HepG2 (cell line): ENCODE results near the gene RABL6. TPM values are rescaled to one million over a fixed set of nuclear protein-coding genes. Genes with fewer than 3 reads are reported as not detected.

ENCODE experiments used
- ATAC-seq: fragments of 200-7000 bp; cut with Tn5 transposase; 3 replicates; pipeline ENCODE4 v1.9.1; 2020; ENCODE audit warnings: mild to moderate bottlenecking, moderate library complexity
- BruUV-seq: library from RNA; stranded (reverse); fragments of 400-500 nt; replicated peaks from 2 replicates; lab custom pipeline; 2021; lab: Mats Ljungman, UMichigan
- CTCF ChIA-PET: fragments of 300-600 bp; formaldehyde crosslinking; extraction: SDS; loops from one replicate; lab custom pipeline; 2021; ENCODE audit warnings: low total read pairs, inconsistent platforms, low intra/inter-chr PET ratio; lab: Yijun Ruan, JAX
- POLR2A ChIA-PET: fragments of 350-600 bp; sonication (Branson Sonifier 250); formaldehyde crosslinking; loops from one replicate; lab custom pipeline; 2020; ENCODE audit warnings: antibody characterized with exemption, inconsistent platforms; lab: Yijun Ruan, JAX
- DNase-seq: peaks from one replicate; pipeline ENCODE4 v3.0.0-alpha.2; 2015; ENCODE audit warnings: low spot score
- FAIRE-seq: peaks from 3 replicates; lab custom pipeline; 2011; peaks lifted over from hg19 to GRCh38; lab: Jason Lieb, UNC
- H2AFZ ChIP-seq: one replicate; pipeline ENCODE4 v1.6.1; 2011; ENCODE audit warnings: low read length, inconsistent platforms
- H3K27ac ChIP-seq: fragments of 300-600 bp; 3 replicates; pipeline ENCODE4 v1.8.0; 2011; ENCODE audit warnings: mixed run types, mild to moderate bottlenecking, mixed read lengths, low read length, inconsistent platforms; ENCODE audit not compliant: insufficient read depth; ENCODE audit errors: extremely low read length
- H3K27me3 ChIP-seq, 2 experiments: fragments of 200-600 bp in 1 of 2; 2 replicates in 1 of 2; 3 replicates in 1 of 2; pipeline versions ENCODE4 v1.6.0 to v1.8.0; 2011; ENCODE audit warnings: low read length in 2 of 2, mild to moderate bottlenecking in 2 of 2, moderate library complexity in 2 of 2, inconsistent platforms in 1 of 2; ENCODE audit not compliant: insufficient read depth in 2 of 2, control insufficient read depth in 1 of 2
- H3K36me3 ChIP-seq, 2 experiments: fragments of 200-600 bp in 1 of 2; replicated peaks in 1 of 2; 2 replicates in 1 of 2; 3 replicates in 1 of 2; pipeline versions ENCODE4 v1.5.1 to v1.8.0; 2011; ENCODE audit warnings: low read length in 2 of 2, inconsistent platforms in 1 of 2; ENCODE audit not compliant: insufficient read depth in 2 of 2, control insufficient read depth in 1 of 2
- H3K4me1 ChIP-seq: 2 replicates; pipeline ENCODE4 v1.5.1; 2012; ENCODE audit warnings: low read length, inconsistent platforms; ENCODE audit not compliant: insufficient read depth
- H3K4me2 ChIP-seq: 2 replicates; pipeline ENCODE4 v1.6.0; 2011; ENCODE audit warnings: low read depth, low read length, inconsistent platforms
- H3K4me3 ChIP-seq, 3 experiments: fragments of 200-600 bp in 1 of 3; sonication (generic), shearing (Covaris generic) in 1 of 3; replicated peaks in 1 of 3; 2 replicates each; pipeline ENCODE4 v1.5.1; 2011 to 2016; ENCODE audit warnings: low read length in 3 of 3, inconsistent platforms in 2 of 3, low read depth in 2 of 3, mild to moderate bottlenecking in 2 of 3, control low read depth in 1 of 3, mixed read lengths in 1 of 3; ENCODE audit not compliant: insufficient read depth in 1 of 3
- H3K79me2 ChIP-seq: one replicate; pipeline ENCODE4 v1.6.1; 2011; ENCODE audit warnings: low read length, inconsistent platforms; ENCODE audit not compliant: insufficient read depth
- H3K9ac ChIP-seq: 2 replicates; pipeline ENCODE4 v1.6.0; 2011; ENCODE audit warnings: mild to moderate bottlenecking, low read depth, low read length, inconsistent platforms; ENCODE audit not compliant: insufficient read depth
- H3K9me3 ChIP-seq: 2 replicates; pipeline ENCODE4 v1.5.1; 2012; ENCODE audit warnings: mild to moderate bottlenecking, low read length
- H4K20me1 ChIP-seq: 2 replicates; pipeline ENCODE4 v1.6.0; 2011; ENCODE audit warnings: inconsistent platforms, mild to moderate bottlenecking, low read length, moderate library complexity; ENCODE audit not compliant: insufficient read depth
- CSRNP2 ChIP-seq: sonication (generic); formaldehyde crosslinking; conservative IDR thresholded peaks from 2 replicates; pipeline ENCODE4 v1.8.0; 2022; ENCODE audit warnings: low read depth, missing genetic modification reagents
- NFKB2 ChIP-seq: sonication (generic); formaldehyde crosslinking; IDR thresholded peaks from 2 replicates; pipeline ENCODE4 v1.4.0; 2020; ENCODE audit warnings: missing genetic modification reagents, borderline replicate concordance
- NRL ChIP-seq: sonication (generic); formaldehyde crosslinking; IDR thresholded peaks from 2 replicates; pipeline ENCODE4 v1.5.0; 2020; ENCODE audit warnings: missing genetic modification reagents, mild to moderate bottlenecking, moderate library complexity, borderline replicate concordance
- POLR2G ChIP-seq: fragments of 200-400 bp; formaldehyde crosslinking; IDR thresholded peaks from 2 replicates; pipeline ENCODE4 v1.6.1; 2018; ENCODE audit warnings: mild to moderate bottlenecking, low read depth, low read length, moderate library complexity
- SMAD3 ChIP-seq: sonication (generic); formaldehyde crosslinking; IDR thresholded peaks from 2 replicates; pipeline ENCODE4 v1.4.0; 2020; ENCODE audit warnings: missing genetic modification reagents
- TCF12 ChIP-seq, 2 experiments: fragments of 450-650 bp in 1 of 2; sonication (generic) in 1 of 2; formaldehyde crosslinking in 1 of 2; IDR thresholded peaks; 2 replicates each; pipeline versions ENCODE4 v1.6.1 to v1.8.0; 2017 to 2022; ENCODE audit warnings: antibody characterized with exemption in 1 of 2, mild to moderate bottlenecking in 1 of 2, missing genetic modification reagents in 1 of 2, moderate library complexity in 1 of 2
- USF2 ChIP-seq, 2 experiments: sonication (generic) in 1 of 2; formaldehyde crosslinking in 1 of 2; IDR thresholded peaks; 2 replicates each; pipeline versions ENCODE4 v1.5.1 to v1.6.1; 2011 to 2020; ENCODE audit warnings: borderline replicate concordance in 1 of 2, low read depth in 1 of 2, low read length in 1 of 2, mild to moderate bottlenecking in 1 of 2, missing genetic modification reagents in 1 of 2, moderate library complexity in 1 of 2
- XRCC5 ChIP-seq: fragments of 200-400 bp; formaldehyde crosslinking; optimal IDR thresholded peaks from 2 replicates; pipeline ENCODE3; 2017; ENCODE audit warnings: mild to moderate bottlenecking, low read length
- ZFP36L2 ChIP-seq: sonication (generic); formaldehyde crosslinking; IDR thresholded peaks from 2 replicates; pipeline ENCODE4 v1.4.0; 2020; ENCODE audit warnings: missing genetic modification reagents
- ZKSCAN8 ChIP-seq: IDR thresholded peaks from 2 replicates; pipeline ENCODE4 v1.6.1; 2016; ENCODE audit warnings: borderline replicate concordance, missing genetic modification reagents, missing compliant biosample characterization
- ZNF275 ChIP-seq: sonication (generic); formaldehyde crosslinking; IDR thresholded peaks from 2 replicates; pipeline ENCODE4 v1.8.0; 2022; ENCODE audit warnings: missing genetic modification reagents, mild to moderate bottlenecking, inconsistent platforms, borderline replicate concordance
- ZNF331 ChIP-seq: sonication (generic); formaldehyde crosslinking; IDR thresholded peaks from 2 replicates; pipeline ENCODE4 v1.4.0; 2020; ENCODE audit warnings: missing genetic modification reagents
- ZNF432 ChIP-seq: sonication (generic); formaldehyde crosslinking; IDR thresholded peaks from 2 replicates; pipeline ENCODE4 v1.5.0; 2020; ENCODE audit warnings: missing genetic modification reagents, mild to moderate bottlenecking, borderline replicate concordance
- ZNF547 ChIP-seq: sonication (generic); formaldehyde crosslinking; IDR thresholded peaks from 2 replicates; pipeline ENCODE4 v1.5.1; 2020; ENCODE audit warnings: mild to moderate bottlenecking, missing genetic modification reagents
- ZNF781 ChIP-seq: sonication (generic); formaldehyde crosslinking; IDR thresholded peaks from 2 replicates; pipeline ENCODE4 v1.5.1; 2020; ENCODE audit warnings: borderline replicate concordance, mild to moderate bottlenecking, missing genetic modification reagents; ENCODE audit errors: not compliant biosample characterization
- WGBS: methylation state at CpG from one replicate; pipeline ENCODE4 v1.1.6; 2017; ENCODE audit warnings: low lambda C conversion rate; 5-methylcytosine and 5-hydroxymethylcytosine counted together
- in situ Hi-C: cut with HindIII; loops from 2 replicates; pipeline ENCODE4 v1.10.0; 2017; ENCODE audit warnings: low pct_unique_long_range_greater_than_20kb; ENCODE audit not compliant: extremely low pct_ligation_motif_present
- intact Hi-C: fragments of 100-400 bp; cut with micrococcal nuclease; formaldehyde crosslinking; loops from one replicate; pipeline ENCODE4 v1.10.0; 2022; ENCODE audit not compliant: unreplicated experiment
- polyA plus RNA-seq, 8 experiments: library from polyadenylated mRNA; depleted of rRNA in 3 of 8; stranded (reverse) in 7 of 8; unstranded in 1 of 8; fragments of >200 nt; fragmentation: Illumina TruSeq in 4 of 8; extraction: Trizol in 4 of 8; gene quantifications; 2 replicates each; pipeline versions ENCODE4 v1.2.1 to v1.2.3, GENCODE V29; 2011 to 2016; ENCODE audit warnings: low read depth in 4 of 8, missing spikeins in 1 of 8, mixed read lengths in 1 of 8; ENCODE audit not compliant: insufficient read depth in 1 of 8
- total RNA-seq, 5 experiments: library from RNA; depleted of rRNA; stranded (reverse); fragments of >200 nt; fragmentation: Illumina TruSeq; extraction: Trizol; gene quantifications; 2 replicates each; pipeline ENCODE4 v1.2.3, GENCODE V29; 2016; ENCODE audit warnings: low read depth in 1 of 5

RABL6 gene
- total and polyA plus RNA-seq, 2 of the 13 experiments (the other 11 are each of a cell fraction or from before 2014, with no cell fraction given) = 81.5 to 125 TPM

GRCh38 chr9:136867480-136867879, 59.7 kb downstream of the RABL6 start:
- peaks cover 4% of the 10 kb centered on the region for H3K9me3 ChIP-seq
- H3K27ac ChIP-seq = no peak overlapping the region
- TSS peak; percentile 83 for BruUV-seq
- CTCF ChIA-PET = no interaction called here
- H2AFZ ChIP-seq = no peak overlapping the region
- peak overlapping the region in 1 of 3 experiments; percentile 87; a peak in 1 of 6 replicates for H3K4me3 ChIP-seq
- TF ChIP-seq ZNF331 (CRISPR knock-in tag) = no peak
- no peak for TF ChIP-seq CSRNP2 (CRISPR knock-in tag)
- no peak for TF ChIP-seq NFKB2 (CRISPR knock-in tag)
- no peak for TF ChIP-seq ZFP36L2 (CRISPR knock-in tag)
- TF ChIP-seq USF2 (IDR thresholded peaks at IDR 0.05; ENCODE audit: low read depth, low read length) = no peak
- TF ChIP-seq USF2 (CRISPR knock-in tag; IDR thresholded peaks at IDR 0.05; ENCODE audit: borderline replicate concordance) = no peak
- no peak for TF ChIP-seq TCF12 (IDR thresholded peaks at IDR 0.05)
- no peak for TF ChIP-seq TCF12 (CRISPR knock-in tag; IDR thresholded peaks at IDR 0.05)
- TF ChIP-seq ZNF432 (CRISPR knock-in tag) = no peak
- no peak for TF ChIP-seq NRL (CRISPR knock-in tag)
- TF ChIP-seq ZNF275 (CRISPR knock-in tag) = no peak
- TF ChIP-seq POLR2G = no peak
- no peak for TF ChIP-seq ZNF781 (CRISPR knock-in tag)
- TF ChIP-seq ZKSCAN8 (CRISPR knock-in tag) = no peak
- TF ChIP-seq XRCC5 = no peak
- TF ChIP-seq SMAD3 (CRISPR knock-in tag) = no peak
- no peak for TF ChIP-seq ZNF547 (CRISPR knock-in tag)
- FAIRE-seq (no peak), ATAC-seq (no peak), DNase-seq (no peak)
- in situ Hi-C loops = no loop called here
- no peak overlapping the region for H3K9ac ChIP-seq
- H4K20me1 ChIP-seq = 0 out of 2 replicates have a peak, but pooled peaks cover 7% of the 10 kb centered on the region
- H3K27me3 ChIP-seq = no peaks in the 10 kb centered on the region
- POLR2A ChIA-PET = interaction anchor here (1.1 kb wide), 1 partner anchor 15 kb away, joined by 3 read pairs; no protein-coding TSS in a partner anchor
- H3K4me2 ChIP-seq = peak overlapping the region; percentile 59
- intact Hi-C loops = no loop called here
- H3K36me3 ChIP-seq = peaks cover 10 to 18% of the 10 kb centered on the region in 2 experiments; a peak in 4 of 5 replicates
- WGBS = 96% methylated on average over 18 of the region's 18 CpGs
- peaks cover 20% of the 10 kb centered on the region for H3K79me2 ChIP-seq
- H3K4me1 ChIP-seq = peaks cover 33% of the 10 kb centered on the region
